Naive thymus-derived CD4-positive, alpha-beta T cell (primary cell): ENCODE measurements around the gene EXOC3L4. TPM values are rescaled to one million over a fixed set of nuclear protein-coding genes. Genes with fewer than 3 reads are reported as not detected.
A peak's percentile ranks its signal among the peaks of the same experiment; 100 is the strongest.

ENCODE experiments used
- ATAC-seq: fragments of 150-1000 bp; cut with Tn5 transposase; 2 replicates; pipeline ENCODE4 v1.10.0; 2021; ENCODE audit warnings: mild to moderate bottlenecking, moderate library complexity
- CTCF ChIA-PET: fragments of 350-600 bp; sonication (Branson Sonifier 250); formaldehyde crosslinking; loops from one replicate; lab custom pipeline; 2021; ENCODE audit warnings: antibody characterized with exemption; lab: Charles Lee
- POLR2A ChIA-PET: fragments of 350-600 bp; sonication (Branson Sonifier 250); formaldehyde crosslinking; loops from one replicate; lab custom pipeline; 2021; ENCODE audit warnings: antibody characterized with exemption, inconsistent platforms; lab: Charles Lee
- DNase-seq, 9 donors: peaks; one replicate each; pipeline versions ENCODE4 v3.0.0 to v3.0.0-alpha.2; 2020 to 2022; ENCODE audit warnings: mixed read lengths in 1 of 9
- H3K27ac ChIP-seq: one replicate; pipeline ENCODE4 v1.7.0; 2013; ENCODE audit warnings: mild to moderate bottlenecking, low read depth, low read length, moderate library complexity
- H3K27me3 ChIP-seq, 2 donors: one replicate each; pipeline ENCODE4 v1.7.0; 2013; ENCODE audit warnings: low read length in 2 of 2, mild to moderate bottlenecking in 2 of 2, moderate library complexity in 2 of 2; ENCODE audit not compliant: control insufficient read depth in 2 of 2, insufficient read depth in 2 of 2
- H3K36me3 ChIP-seq, 3 experiments: 1 replicate in 2 of 3; 2 replicates in 1 of 3; pipeline ENCODE4 v1.7.0; 2013; ENCODE audit warnings: low read length in 3 of 3, mild to moderate bottlenecking in 3 of 3, moderate library complexity in 1 of 3; ENCODE audit not compliant: insufficient read depth in 3 of 3, control insufficient read depth in 2 of 3
- H3K4me1 ChIP-seq, 2 donors: one replicate each; pipeline ENCODE4 v1.7.0; 2013; ENCODE audit warnings: low read length in 2 of 2, mild to moderate bottlenecking in 2 of 2, moderate library complexity in 1 of 2; ENCODE audit not compliant: control insufficient read depth in 2 of 2, insufficient read depth in 2 of 2
- H3K4me3 ChIP-seq: 2 replicates; pipeline ENCODE4 v1.7.0; 2013; ENCODE audit warnings: mild to moderate bottlenecking, low read length
- H3K9me3 ChIP-seq, 3 experiments: 1 replicate in 2 of 3; 2 replicates in 1 of 3; pipeline ENCODE4 v1.7.0; 2013; ENCODE audit warnings: low read length in 3 of 3; ENCODE audit not compliant: control insufficient read depth in 2 of 3
- H3K27ac Mint-ChIP-seq, 9 donors: one replicate each; pipeline ENCODE4 v1.8.0; 2020 to 2022; ENCODE audit warnings: mixed read lengths in 9 of 9, mild to moderate bottlenecking in 8 of 9, moderate library complexity in 5 of 9, inconsistent platforms in 2 of 9
- H3K27me3 Mint-ChIP-seq, 5 donors: one replicate each; pipeline ENCODE4 v1.8.0; 2021 to 2022; ENCODE audit warnings: mixed read lengths in 5 of 5, mild to moderate bottlenecking in 1 of 5
- H3K36me3 Mint-ChIP-seq, 5 donors: one replicate each; pipeline ENCODE4 v1.8.0; 2020 to 2022; ENCODE audit warnings: mixed read lengths in 5 of 5, mild to moderate bottlenecking in 3 of 5, inconsistent platforms in 1 of 5
- H3K4me1 Mint-ChIP-seq, 7 donors: one replicate each; pipeline ENCODE4 v1.8.0; 2020 to 2022; ENCODE audit warnings: mixed read lengths in 7 of 7, mild to moderate bottlenecking in 3 of 7, inconsistent platforms in 1 of 7
- H3K4me3 Mint-ChIP-seq, 10 donors: one replicate each; pipeline ENCODE4 v1.8.0; 2020 to 2022; ENCODE audit warnings: mild to moderate bottlenecking in 10 of 10, mixed read lengths in 10 of 10, moderate library complexity in 6 of 10, inconsistent platforms in 2 of 10
- H3K9me3 Mint-ChIP-seq, 11 donors: one replicate each; pipeline ENCODE4 v1.8.0; 2020 to 2022; ENCODE audit warnings: mixed read lengths in 11 of 11, mild to moderate bottlenecking in 4 of 11, inconsistent platforms in 1 of 11, moderate library complexity in 1 of 11
- intact Hi-C, 2 donors: fragments of 100-400 bp; cut with micrococcal nuclease; formaldehyde crosslinking; loops; one replicate each; pipeline ENCODE4 v1.15.1; 2023
- polyA plus RNA-seq, 2 donors: library from polyadenylated mRNA; unstranded; fragments of 300-500 nt; fragmentation: Illumina TruSeq; gene quantifications; one replicate each; pipeline ENCODE4 v1.2.3, GENCODE V29; 2021
- total RNA-seq, 6 experiments: library from RNA in 5 of 6; stranded (reverse) in 5 of 6; gene quantifications; 1 replicate in 5 of 6; 2 replicates in 1 of 6; pipeline ENCODE4 v1.2.3 and lab custom pipeline; 2021 to 2026

The EXOC3L4 gene
- total and polyA plus RNA-seq, 7 experiments from 2014 or later = not detected

DNA sequence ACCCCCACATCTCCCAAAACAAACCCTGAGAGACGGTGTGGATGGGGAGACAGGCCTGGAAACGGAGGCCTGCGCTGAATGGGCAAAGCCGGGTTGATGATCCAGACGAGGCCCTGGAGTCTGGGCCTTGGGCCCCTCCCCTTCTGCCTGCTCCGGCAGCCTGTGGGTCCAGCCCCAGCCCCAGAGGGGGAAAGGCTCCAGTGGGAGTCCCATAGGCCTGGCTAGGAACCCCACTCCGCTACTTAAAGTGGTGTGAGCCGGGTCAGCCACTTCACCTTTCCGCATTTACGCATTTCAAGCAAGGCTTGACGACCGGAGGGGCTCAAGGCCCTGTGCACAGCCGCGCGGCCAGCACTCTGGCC, 28.0 kb downstream of the EXOC3L4 start:
- H3K4me1 Mint-ChIP-seq = peaks cover 0 to 5% (median 4%) of the 10 kb centered on the region in 7 donors
- POLR2A ChIA-PET = no interaction called here
- peak overlapping the region in 4 of 10 donors; percentile 9 to 62 (median 43) for H3K4me3 Mint-ChIP-seq
- ATAC-seq = no peak
- H3K9me3 ChIP-seq = no peaks in the 10 kb centered on the region
- H3K36me3 Mint-ChIP-seq = no peaks in the 10 kb centered on the region
- DNase-seq = no peak
- H3K27ac ChIP-seq = no peak overlapping the region
- no peak overlapping the region for H3K4me3 ChIP-seq
- no peaks in the 10 kb centered on the region for H3K36me3 ChIP-seq
- no peaks in the 10 kb centered on the region for H3K27me3 ChIP-seq
- CTCF ChIA-PET = no interaction called here
- peaks cover 16 to 40% (median 24%) of the 10 kb centered on the region in 5 donors for H3K27me3 Mint-ChIP-seq
- H3K4me1 ChIP-seq = no peaks in the 10 kb centered on the region
- intact Hi-C loops = no loop called here
- no peak overlapping the region for H3K27ac Mint-ChIP-seq
- peaks cover 0 to 3% (median 0%) of the 10 kb centered on the region in 11 donors for H3K9me3 Mint-ChIP-seq

DNA sequence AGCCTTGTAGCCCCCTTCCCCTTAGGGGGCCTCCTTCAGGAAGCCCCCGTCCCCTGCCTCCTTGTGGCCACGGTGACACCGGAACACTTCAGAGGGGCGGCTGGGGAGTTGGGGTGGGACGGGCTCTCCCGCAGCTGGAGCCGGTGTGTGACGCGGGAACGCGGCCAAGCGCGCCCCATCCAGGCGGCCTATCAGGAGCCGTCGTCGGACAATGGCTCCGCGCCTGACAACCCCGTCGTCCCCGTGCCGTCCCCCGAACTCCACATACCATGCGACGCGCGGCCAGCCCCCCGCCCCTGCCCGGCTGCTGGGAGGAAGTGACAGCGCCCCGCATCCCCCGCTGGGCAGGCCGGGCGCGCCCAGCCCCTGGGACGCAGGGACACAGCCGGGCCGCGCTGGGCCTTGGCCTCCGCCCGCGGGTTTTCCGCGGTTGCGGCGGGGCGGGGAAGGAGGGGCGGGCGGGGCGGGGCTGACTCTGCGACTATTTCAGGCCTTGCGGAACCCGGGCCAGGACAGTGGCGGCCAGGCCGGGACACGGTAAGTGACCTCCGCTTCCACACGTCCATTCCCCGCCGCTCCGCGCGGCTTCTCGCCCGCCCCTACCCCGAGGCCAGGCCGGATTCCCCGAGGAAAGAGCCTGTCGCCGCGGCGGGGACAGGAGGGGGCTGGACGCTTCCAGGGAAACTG, 28.6 kb downstream of the EXOC3L4 start, which contains the start of gene TNFAIP2:
TSS of gene TNFAIP2 (plus strand) at position 515 of the 687 bp plus-strand sequence. CDS start 2,997 bp downstream, outside the sequence.
- POLR2A ChIA-PET = no interaction called here
- Histone ChIP-seq H3K4me3 (no peak within 1 kb of the TSS), H3K4me1 (no peaks in the 10 kb centered on the region), H3K36me3 (no peaks in the 10 kb centered on the region), H3K9me3 (no peaks in the 10 kb centered on the region), H3K27me3 (no peaks in the 10 kb centered on the region), H3K27ac (no peak within 1 kb of the TSS)
- Mint-ChIP-seq H3K36me3 (no peaks in the 10 kb centered on the region), H3K27ac (no peak within 1 kb of the TSS), H3K27me3 (peaks cover 16 to 40% (median 24%) of the 10 kb centered on the region in 5 donors), H3K4me3 (peak within 1 kb of the TSS in 4 of 10 donors; percentile 29 to 66 (median 53)), H3K9me3 (peaks cover 0 to 3% (median 0%) of the 10 kb centered on the region in 11 donors), H3K4me1 (peaks cover 0 to 5% (median 4%) of the 10 kb centered on the region in 7 donors)
- ATAC-seq (peak; percentile 55), DNase-seq (no peak)
- CTCF ChIA-PET = no interaction called here
- intact Hi-C loops = no loop called here

DNA sequence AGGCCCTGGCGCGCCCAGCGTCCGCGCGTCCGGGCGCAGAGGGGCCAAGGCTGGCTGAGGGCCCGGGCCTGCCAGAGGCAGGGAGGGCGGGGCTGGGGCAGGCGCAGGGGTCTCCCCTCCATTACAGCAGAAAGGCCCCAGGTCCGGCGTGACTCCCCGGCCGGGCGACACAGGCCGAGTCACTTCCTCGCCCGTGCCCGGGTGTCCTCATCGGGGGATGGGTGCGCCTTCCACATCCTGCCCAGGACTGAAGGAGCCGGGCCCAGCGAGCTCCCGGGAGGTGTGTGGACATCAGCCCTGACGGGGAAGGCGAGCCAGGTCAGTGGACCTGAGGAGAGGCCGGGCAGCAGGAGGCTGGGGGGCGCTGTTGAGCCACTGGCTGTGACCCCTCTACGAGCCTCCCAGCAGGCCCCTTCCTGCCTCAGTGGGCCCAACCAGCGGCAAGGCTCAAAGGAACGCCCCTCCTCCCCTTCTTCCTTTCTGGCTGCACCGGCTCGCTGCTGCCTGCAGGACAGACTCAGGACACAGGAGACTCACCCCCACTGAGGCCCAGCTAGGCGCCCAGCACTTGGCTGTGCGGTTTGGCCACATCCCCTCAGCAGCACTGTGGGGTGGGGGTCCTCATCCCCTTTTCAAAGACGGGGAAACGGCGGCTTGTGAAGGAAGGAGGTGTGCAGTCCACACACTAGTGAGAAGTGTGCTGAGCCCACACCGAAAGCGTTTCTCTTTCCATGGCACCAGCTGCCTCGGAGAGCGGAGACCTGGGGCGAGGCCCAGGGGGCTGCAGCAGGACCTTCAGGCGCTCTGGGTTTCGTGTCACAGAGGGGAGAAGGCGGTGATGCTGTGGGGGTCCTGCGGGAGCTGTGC, 29.3 kb downstream of the EXOC3L4 start:
- Histone ChIP-seq H3K36me3 (no peaks in the 10 kb centered on the region), H3K4me1 (no peaks in the 10 kb centered on the region), H3K27ac (no peak overlapping the region), H3K9me3 (no peaks in the 10 kb centered on the region), H3K4me3 (no peak overlapping the region), H3K27me3 (no peaks in the 10 kb centered on the region)
- DNase-seq = no peak
- H3K9me3 Mint-ChIP-seq = peaks cover 0 to 3% (median 0%) of the 10 kb centered on the region in 11 donors
- H3K27ac Mint-ChIP-seq = no peak overlapping the region
- peak; percentile 4 for ATAC-seq
- ChIA-PET CTCF (no interaction called here), POLR2A (no interaction called here)
- H3K4me3 Mint-ChIP-seq = peak overlapping the region in 3 of 10 donors; percentile 49 to 66 (median 49)
- intact Hi-C loops = no loop called here
- peaks cover 0 to 5% (median 4%) of the 10 kb centered on the region in 7 donors for H3K4me1 Mint-ChIP-seq
- peaks cover 16 to 40% (median 25%) of the 10 kb centered on the region in 5 donors for H3K27me3 Mint-ChIP-seq
- no peaks in the 10 kb centered on the region for H3K36me3 Mint-ChIP-seq

DNA sequence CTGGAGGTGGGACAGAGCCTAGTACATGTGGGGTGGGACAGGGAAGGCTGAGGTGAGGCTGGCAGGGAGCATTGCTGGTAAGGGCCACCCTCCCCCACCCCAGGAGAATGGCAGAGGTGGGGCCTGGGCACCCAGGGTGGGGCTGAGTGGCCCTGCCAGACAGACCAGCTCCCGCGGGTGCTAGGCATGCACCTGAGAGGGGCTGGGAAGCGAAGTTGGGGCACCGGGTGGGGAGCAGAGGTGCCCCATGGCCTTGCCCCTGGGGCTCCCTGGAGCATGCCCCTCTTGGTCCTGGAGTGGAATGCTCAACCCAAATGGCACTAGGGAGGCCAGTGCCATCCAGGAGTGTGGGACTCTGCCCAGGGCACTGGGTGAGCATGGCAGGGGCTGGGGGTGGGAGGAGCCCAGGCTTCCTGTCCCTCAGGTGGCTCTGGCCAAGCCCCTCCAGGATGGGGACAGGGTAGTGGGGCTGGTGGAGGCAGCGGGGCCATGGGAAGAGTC, 30.0 kb downstream of the EXOC3L4 start:
- intact Hi-C loops = no loop called here
- H3K4me1 ChIP-seq = no peaks in the 10 kb centered on the region
- no peak overlapping the region for H3K27ac ChIP-seq
- ChIA-PET POLR2A (no interaction called here), CTCF (no interaction called here)
- no peak for ATAC-seq
- Mint-ChIP-seq H3K27ac (no peak overlapping the region), H3K9me3 (peaks cover 0 to 3% (median 0%) of the 10 kb centered on the region in 11 donors), H3K4me3 (peak overlapping the region in 2 of 10 donors; percentile 49 to 66), H3K36me3 (no peaks in the 10 kb centered on the region), H3K27me3 (peaks cover 15 to 38% (median 28%) of the 10 kb centered on the region in 5 donors), H3K4me1 (peaks cover 0 to 5% (median 4%) of the 10 kb centered on the region in 7 donors)
- no peak overlapping the region for H3K4me3 ChIP-seq
- no peaks in the 10 kb centered on the region for H3K27me3 ChIP-seq
- H3K36me3 ChIP-seq = no peaks in the 10 kb centered on the region
- DNase-seq = no peak
- no peaks in the 10 kb centered on the region for H3K9me3 ChIP-seq

DNA sequence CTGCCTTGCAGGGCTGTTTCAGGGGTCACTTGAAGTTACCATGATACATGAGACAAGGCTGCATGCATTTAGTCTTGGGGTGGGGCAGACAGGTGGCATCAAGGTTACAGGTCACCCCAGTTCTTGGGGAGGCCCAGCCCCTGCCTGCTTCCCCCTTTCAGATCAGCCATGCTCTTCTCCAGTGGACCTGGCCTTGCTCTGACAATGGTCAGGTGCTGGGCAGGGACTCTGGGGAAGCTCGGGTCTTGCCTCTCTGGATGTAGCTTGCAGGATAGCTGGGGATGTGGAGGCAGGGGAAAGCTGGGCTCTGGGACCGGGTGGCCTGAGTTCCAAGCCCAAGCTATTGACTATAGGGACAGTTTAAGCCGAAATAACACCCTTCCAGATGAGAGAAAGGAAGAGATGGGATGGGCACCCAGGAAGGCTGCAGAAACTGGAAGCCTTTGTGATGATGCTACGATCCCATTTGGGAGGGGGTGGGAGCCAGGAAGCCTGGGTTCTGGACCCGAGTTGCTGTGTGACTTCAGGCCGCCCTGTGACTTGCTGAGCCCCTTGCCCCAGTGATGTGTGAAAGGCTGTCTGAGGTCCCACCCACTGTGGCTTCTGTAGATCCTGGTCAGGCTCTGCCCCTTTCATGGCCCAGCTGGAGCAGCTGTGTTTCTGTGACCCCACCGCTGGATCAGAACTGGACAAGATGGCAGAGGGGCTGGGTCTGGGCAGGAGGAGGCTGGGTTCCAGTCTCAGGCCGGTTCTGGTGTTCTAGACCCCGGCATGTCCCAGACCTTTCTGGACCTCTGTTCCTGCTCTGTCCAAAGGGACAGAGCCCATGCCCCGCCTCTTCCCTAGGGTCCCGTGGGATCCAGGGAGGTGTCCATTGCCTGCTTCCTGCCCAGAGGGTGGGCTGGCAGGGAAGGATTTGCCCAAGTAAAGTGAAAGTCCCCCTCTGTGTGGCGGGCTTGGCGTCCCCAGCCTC, 30.9 kb downstream of the EXOC3L4 start:
- ATAC-seq (no peak), DNase-seq (no peak)
- H3K36me3 ChIP-seq = no peaks in the 10 kb centered on the region
- Mint-ChIP-seq H3K9me3 (peaks cover 0 to 3% (median 0%) of the 10 kb centered on the region in 11 donors), H3K36me3 (no peaks in the 10 kb centered on the region), H3K27me3 (peaks cover 10 to 30% (median 20%) of the 10 kb centered on the region in 5 donors), H3K4me1 (peaks cover 0 to 5% (median 4%) of the 10 kb centered on the region in 7 donors), H3K4me3 (no peak overlapping the region), H3K27ac (no peak overlapping the region)
- H3K9me3 ChIP-seq = no peaks in the 10 kb centered on the region
- no peak overlapping the region for H3K27ac ChIP-seq
- intact Hi-C loops = no loop called here
- H3K27me3 ChIP-seq = no peaks in the 10 kb centered on the region
- CTCF ChIA-PET = no interaction called here
- no peak overlapping the region for H3K4me3 ChIP-seq
- H3K4me1 ChIP-seq = no peaks in the 10 kb centered on the region
- POLR2A ChIA-PET = no interaction called here
